Activated B cell treated with CpG ODN at 0.5 μM for 24 hours (primary cell): ENCODE measurements around the gene TRABD2B. TPM values are rescaled to one million over a fixed set of nuclear protein-coding genes. Genes with fewer than 3 reads are reported as not detected.

Source experiments
- ATAC-seq: fragments of 200-7000 bp; cut with Tn5 transposase; one replicate; pipeline ENCODE4 v1.10.0; 2021; ENCODE audit warnings: low read depth, mild to moderate bottlenecking, moderate library complexity
- CTCF ChIA-PET: fragments of 350-600 bp; sonication (Branson Sonifier 250); formaldehyde crosslinking; loops from one replicate; lab custom pipeline; 2021; ENCODE audit warnings: antibody characterized with exemption; lab: Charles Lee
- POLR2A ChIA-PET: fragments of 350-600 bp; sonication (Branson Sonifier 250); formaldehyde crosslinking; loops from one replicate; lab custom pipeline; 2021; ENCODE audit warnings: antibody characterized with exemption; lab: Charles Lee
- DNase-seq: peaks from one replicate; pipeline ENCODE4 v3.0.0; 2022
- H3K27ac Mint-ChIP-seq: one replicate; pipeline ENCODE4 v1.8.0; 2020; ENCODE audit warnings: mixed read lengths
- H3K27me3 Mint-ChIP-seq: one replicate; pipeline ENCODE4 v1.8.0; 2021; ENCODE audit warnings: mixed read lengths
- H3K36me3 Mint-ChIP-seq: one replicate; pipeline ENCODE4 v1.8.0; 2021; ENCODE audit warnings: low read depth, mixed read lengths
- H3K4me1 Mint-ChIP-seq: one replicate; pipeline ENCODE4 v1.8.0; 2021; ENCODE audit warnings: mixed read lengths
- H3K4me3 Mint-ChIP-seq: one replicate; pipeline ENCODE4 v1.8.0; 2020; ENCODE audit warnings: mild to moderate bottlenecking, mixed read lengths
- H3K9me3 Mint-ChIP-seq: one replicate; pipeline ENCODE4 v1.8.0; 2020; ENCODE audit warnings: mixed read lengths
- CTCF ChIP-seq: fragments of 200-600 bp; IDR thresholded peaks from one replicate; pipeline ENCODE4 v1.8.0; 2022; ENCODE audit warnings: antibody characterized with exemption, mild to moderate bottlenecking
- intact Hi-C: fragments of 100-400 bp; cut with micrococcal nuclease; formaldehyde crosslinking; loops from one replicate; pipeline ENCODE4 v1.15.1; 2024
- total RNA-seq: library from RNA; stranded (reverse); gene quantifications from 2 replicates; pipeline ENCODE4 v1.2.3, GENCODE V29; 2022

Gene TRABD2B
- total RNA-seq, 1 donor from 2014 or later, result not detected

DNA sequence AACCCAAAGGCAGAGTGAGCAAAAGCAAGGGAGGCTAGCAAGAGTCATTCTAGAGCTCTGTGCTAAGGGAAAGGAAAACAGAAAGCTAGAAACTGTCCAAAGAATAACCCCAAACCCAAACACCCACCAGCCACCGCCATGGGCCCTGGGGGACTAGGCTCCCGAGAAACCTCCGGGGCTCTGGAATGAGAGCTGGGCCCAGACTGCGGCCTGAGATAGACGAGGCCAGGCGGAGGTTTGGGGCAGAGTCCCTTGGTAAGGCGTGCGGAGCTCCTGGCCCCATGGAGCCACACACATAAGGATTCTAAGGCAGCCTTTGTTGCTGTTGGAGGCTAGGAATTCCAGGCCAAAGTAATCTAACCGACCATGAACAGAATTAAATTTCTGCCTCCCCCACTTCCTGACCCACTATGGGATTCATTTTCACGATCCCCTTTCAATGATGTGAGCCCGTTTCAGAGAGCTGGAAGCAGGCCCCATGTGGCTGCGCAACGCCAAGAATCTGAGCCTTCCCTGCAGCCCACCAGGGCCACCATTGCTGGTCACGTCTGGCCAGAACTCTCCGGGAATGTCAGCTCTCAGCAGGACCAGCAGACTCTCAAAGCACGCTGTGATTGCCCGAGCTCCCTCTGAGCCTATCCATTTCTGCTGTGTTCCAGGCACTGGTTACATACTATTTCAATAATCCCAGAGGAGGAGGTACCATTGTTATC, 145.0 kb downstream of the TRABD2B start:
- no peak for TF ChIP-seq CTCF
- Mint-ChIP-seq H3K27me3 (no peaks in the 10 kb centered on the region), H3K4me3 (no peak overlapping the region), H3K27ac (no peak overlapping the region), H3K36me3 (no peaks in the 10 kb centered on the region), H3K9me3 (no peaks in the 10 kb centered on the region), H3K4me1 (no peaks in the 10 kb centered on the region)
- intact Hi-C loops, result no loop called here
- ChIA-PET CTCF (no interaction called here), POLR2A (no interaction called here)
- DNase-seq, result no peak
- no peak for ATAC-seq

DNA sequence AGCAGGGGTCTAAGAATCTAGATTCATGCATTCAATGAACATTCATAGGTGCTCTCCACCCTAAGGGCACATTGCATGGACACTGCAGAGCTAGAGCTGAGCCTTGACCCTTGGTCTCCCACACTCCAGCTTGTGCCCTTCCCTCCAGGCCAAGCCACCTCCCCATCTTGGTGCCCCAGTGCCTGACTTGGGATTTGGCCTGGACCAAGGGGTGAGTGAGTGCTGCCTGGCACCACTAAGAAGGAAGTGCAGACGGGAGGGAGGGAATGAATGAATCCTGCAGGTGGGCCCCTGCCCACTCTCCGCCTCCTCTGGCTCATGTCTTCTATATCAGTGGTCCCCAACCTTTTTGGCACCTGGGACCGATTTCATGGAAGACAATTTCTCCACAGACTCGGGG, 146.7 kb downstream of the TRABD2B start:
- intact Hi-C loops, result no loop called here
- Mint-ChIP-seq H3K9me3 (no peaks in the 10 kb centered on the region), H3K4me1 (no peaks in the 10 kb centered on the region), H3K27me3 (no peaks in the 10 kb centered on the region), H3K36me3 (no peaks in the 10 kb centered on the region), H3K4me3 (no peak overlapping the region), H3K27ac (no peak overlapping the region)
- DNase-seq, result no peak
- POLR2A ChIA-PET, result no interaction called here
- TF ChIP-seq CTCF, result no peak
- CTCF ChIA-PET, result no interaction called here
- no peak for ATAC-seq

DNA sequence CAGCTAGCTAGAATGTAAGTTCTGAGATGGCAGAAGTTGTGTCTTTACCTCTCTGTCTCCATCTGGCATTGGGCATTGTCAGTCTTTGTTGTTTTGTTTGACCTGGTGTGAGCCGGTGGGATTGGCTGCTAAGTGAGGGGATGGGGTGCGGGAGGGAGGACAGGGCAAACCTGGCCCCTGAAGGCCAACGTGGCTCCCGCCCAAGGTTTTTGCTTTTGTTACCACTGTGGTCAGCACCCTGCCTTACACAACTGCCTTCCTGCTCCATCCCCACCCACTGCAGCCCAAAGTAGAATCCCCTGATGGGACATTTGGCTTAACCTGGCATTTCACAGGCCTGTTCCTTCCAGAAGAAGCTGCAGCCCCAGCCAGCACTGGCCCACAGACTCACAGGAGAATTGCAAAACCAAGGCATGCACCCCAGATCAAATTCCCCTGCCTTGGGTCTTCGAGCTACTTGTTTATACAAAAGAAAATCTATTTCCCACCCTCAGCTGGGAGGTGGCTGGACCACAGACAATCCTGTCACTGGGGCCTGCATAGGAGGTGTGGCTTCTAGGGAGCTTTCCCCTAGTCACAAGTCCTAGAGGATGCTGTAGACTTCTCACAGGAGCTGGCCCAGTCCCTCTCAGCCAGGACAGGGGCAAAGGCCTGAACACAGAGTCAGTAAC, 147.5 kb downstream of the TRABD2B start:
- no peaks in the 10 kb centered on the region for H3K36me3 Mint-ChIP-seq
- no peaks in the 10 kb centered on the region for H3K9me3 Mint-ChIP-seq
- no peak overlapping the region for H3K27ac Mint-ChIP-seq
- ChIA-PET CTCF (no interaction called here), POLR2A (no interaction called here)
- H3K27me3 Mint-ChIP-seq, result no peaks in the 10 kb centered on the region
- DNase-seq, result no peak
- TF ChIP-seq CTCF, result no peak
- H3K4me3 Mint-ChIP-seq, result no peak overlapping the region
- ATAC-seq, result no peak
- no peaks in the 10 kb centered on the region for H3K4me1 Mint-ChIP-seq
- intact Hi-C loops, result no loop called here

DNA sequence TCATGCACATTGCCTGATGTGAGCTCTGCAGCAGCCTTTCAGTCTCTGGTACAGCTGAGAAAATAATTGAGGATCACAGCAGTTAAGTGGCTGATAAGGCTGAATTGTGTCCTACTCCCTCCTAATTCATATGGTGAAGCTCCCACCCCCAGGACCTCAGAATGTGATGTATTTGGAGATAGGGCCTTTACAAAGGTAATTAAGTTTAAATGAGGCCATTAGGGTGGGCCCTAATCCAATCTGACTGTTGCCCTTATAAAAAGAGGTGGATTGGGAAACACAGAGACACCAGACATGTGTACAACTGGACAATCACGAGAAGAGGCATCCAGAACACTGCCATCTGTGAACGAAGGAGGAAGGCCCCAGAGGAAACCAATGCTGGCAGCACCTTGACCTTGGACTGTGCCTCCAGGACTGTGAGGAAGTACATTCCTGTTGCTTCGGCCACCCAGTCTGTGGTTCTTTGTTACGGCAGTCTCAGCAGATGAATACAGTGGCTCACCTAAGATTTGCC, 148.1 kb downstream of the TRABD2B start:
- no peak for DNase-seq
- H3K4me1 Mint-ChIP-seq, result no peaks in the 10 kb centered on the region
- intact Hi-C loops, result no loop called here

More for the DNA sequence above, 148.1 kb downstream of the TRABD2B start:
- H3K4me3 Mint-ChIP-seq, result no peak overlapping the region
- H3K27me3 Mint-ChIP-seq, result no peaks in the 10 kb centered on the region
- no peak for TF ChIP-seq CTCF
- no peak overlapping the region for H3K27ac Mint-ChIP-seq
- CTCF ChIA-PET, result no interaction called here
- ATAC-seq, result no peak
- H3K36me3 Mint-ChIP-seq, result no peaks in the 10 kb centered on the region
- POLR2A ChIA-PET, result no interaction called here
- H3K9me3 Mint-ChIP-seq, result no peaks in the 10 kb centered on the region
